RPMI7951 (cell line): ENCODE data around the gene MAL. TPM values are rescaled to one million over a fixed set of nuclear protein-coding genes. Genes with fewer than 3 reads are reported as not detected.
"Not testable (repeated sequence)": the region's sequence is repeated elsewhere in the genome, so short reads cannot be mapped to it uniquely, and the experiment has no call there.

Experiments used
- DNase-seq: peaks from one replicate; pipeline ENCODE4 v3.0.0-alpha.2; 2012; ENCODE audit warnings: low read depth
- total RNA-seq: library from RNA; depleted of rRNA; stranded (reverse); fragments of >200 nt; shearing (Covaris generic); gene quantifications from 2 replicates; pipeline ENCODE4 v1.2.3, GENCODE V29; 2014; rRNA removed

Gene MAL
- total RNA-seq, 1 experiment from 2014 or later: not detected

DNA sequence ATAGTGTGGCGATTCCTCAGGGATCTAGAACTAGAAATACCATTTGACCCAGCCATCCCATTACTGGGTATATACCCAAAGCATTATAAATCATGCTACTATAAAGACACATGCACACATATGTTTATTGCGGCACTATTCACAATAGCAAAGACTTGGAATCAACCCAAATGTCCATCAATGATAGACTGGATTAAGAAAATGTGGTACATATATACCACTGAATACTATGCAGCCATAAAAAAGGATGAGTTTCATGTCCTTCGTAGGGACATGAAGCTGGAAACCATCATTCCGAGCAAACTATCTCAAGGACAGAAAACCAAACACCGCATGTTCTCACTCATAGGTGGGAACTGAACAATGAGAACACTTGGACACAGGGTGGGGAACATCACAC is 72.8 kb downstream of the MAL start:
- DNase-seq: not testable (repeated sequence)

DNA sequence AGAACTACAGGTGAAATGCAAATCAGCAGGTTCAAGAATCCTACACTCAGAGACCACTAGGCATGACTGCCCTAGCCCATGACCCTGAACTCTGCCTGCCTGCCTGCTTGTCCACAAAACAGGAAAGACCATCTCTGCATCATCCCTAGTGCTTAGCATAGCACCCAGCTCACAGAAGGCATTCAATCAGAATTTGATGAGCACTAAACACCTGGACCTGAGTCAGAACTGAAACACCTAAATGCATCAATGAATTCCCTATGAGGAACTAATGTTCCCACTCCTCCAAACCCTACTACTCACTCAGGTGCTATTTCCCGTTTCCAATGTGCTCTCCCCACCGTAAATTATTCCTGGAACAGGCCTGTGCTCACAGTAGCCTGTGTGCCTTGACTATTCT is 74.4 kb downstream of the MAL start:
- no peak for DNase-seq

Other genes with a start within 250 kb of the MAL start
- not detected in 2 replicates for gene TEKT4, start 154.3 kb upstream of the MAL start, total RNA-seq
- 54.1 and 58.7 TPM in 2 replicates for gene MRPS5, start 96.1 kb downstream of the MAL start, total RNA-seq
- gene ZNF514, start 134.1 kb downstream of the MAL start, total RNA-seq: 7.1 and 8.9 TPM in 2 replicates
- 6.4 and 7.0 TPM in 2 replicates for gene ZNF2, start 140.1 kb downstream of the MAL start, total RNA-seq
- 2.2 and 3.8 TPM in 2 replicates for gene ZNF892, start 181.8 kb downstream of the MAL start, total RNA-seq
- gene PROM2, start 248.7 kb downstream of the MAL start, total RNA-seq: 1.8 and 2.4 TPM in 2 replicates